Pons (tissue), 1 donor: Measurements from ENCODE around the gene NEDD4L.
"Not testable (repeated sequence)": the region's sequence is repeated elsewhere in the genome, so short reads cannot be mapped to it uniquely, and the experiment has no call there.

Experiments used
- DNase-seq: peaks from one replicate; pipeline ENCODE4 v3.0.0-alpha.2; 2016; ENCODE audit warnings: low spot score

The NEDD4L gene

GRCh38 chr18:58156516-58156915 is 112.5 kb downstream of the NEDD4L start:
- no peak for DNase-seq

- DNase-seq, result no peak
Observed at GRCh38 chr18:58157237-58157636, 113.2 kb downstream of the NEDD4L start.

- DNase-seq, result no peak
Observed at GRCh38 chr18:58158008-58158407, 114.0 kb downstream of the NEDD4L start.

- DNase-seq, result no peak
Observed at GRCh38 chr18:58158459-58158858, 114.4 kb downstream of the NEDD4L start.

GRCh38 chr18:58161659-58162058 is 117.6 kb downstream of the NEDD4L start:
- DNase-seq, result no peak

- no peak for DNase-seq
Observed at GRCh38 chr18:58162127-58162526, 118.1 kb downstream of the NEDD4L start.

GRCh38 chr18:58163004-58163590 is 119.1 kb downstream of the NEDD4L start:
- DNase-seq, result no peak

GRCh38 chr18:58166278-58166844 is 122.3 kb downstream of the NEDD4L start:
- DNase-seq, result no peak

- no peak for DNase-seq
Observed at GRCh38 chr18:58167073-58167472, 123.0 kb downstream of the NEDD4L start.

GRCh38 chr18:58168221-58168620 is 124.2 kb downstream of the NEDD4L start:
- no peak for DNase-seq

GRCh38 chr18:58168993-58169392 is 125.0 kb downstream of the NEDD4L start:
- DNase-seq, result peak; percentile 18

- DNase-seq, result no peak
Observed at GRCh38 chr18:58169472-58169871, 125.4 kb downstream of the NEDD4L start.

GRCh38 chr18:58170036-58170435 is 126.0 kb downstream of the NEDD4L start:
- DNase-seq, result not testable (repeated sequence)

- DNase-seq, result no peak
Observed at GRCh38 chr18:58172031-58172430, 128.0 kb downstream of the NEDD4L start.

- DNase-seq, result no peak
Observed at GRCh38 chr18:58174285-58174684, 130.3 kb downstream of the NEDD4L start.

- DNase-seq, result no peak
Observed at GRCh38 chr18:58175122-58175785, 131.2 kb downstream of the NEDD4L start.

GRCh38 chr18:58175786-58176176 is 131.8 kb downstream of the NEDD4L start:
- no peak for DNase-seq

- DNase-seq, result peak; percentile 23
Observed at GRCh38 chr18:58177004-58177717, 133.1 kb downstream of the NEDD4L start.

- DNase-seq, result no peak
Observed at GRCh38 chr18:58177896-58178470, 134.0 kb downstream of the NEDD4L start.

- no peak for DNase-seq
Observed at GRCh38 chr18:58178511-58178910, 134.5 kb downstream of the NEDD4L start.

- DNase-seq, result no peak
Observed at GRCh38 chr18:58180172-58180571, 136.1 kb downstream of the NEDD4L start.

GRCh38 chr18:58180738-58181353 is 136.8 kb downstream of the NEDD4L start:
- peak; percentile 43 for DNase-seq
